ENCODE data around the gene ECHDC3.
"Not testable (repeated sequence)": the region's sequence is repeated elsewhere in the genome, so short reads cannot be mapped to it uniquely, and the experiment has no call there.

The ECHDC3 gene

GRCh38 chr10:11715815-11716494 is 26.2 kb upstream of the ECHDC3 start:
- DNase-seq (ENCODE audit: low spot score), result no peak

GRCh38 chr10:11716686-11717085 is 25.5 kb upstream of the ECHDC3 start:
- no peak for DNase-seq (ENCODE audit: low spot score)

GRCh38 chr10:11719496-11720259 is 22.5 kb upstream of the ECHDC3 start:
- DNase-seq (ENCODE audit: low spot score), result no peak

- DNase-seq (ENCODE audit: low spot score), result no peak
Observed at GRCh38 chr10:11720260-11720741, 21.9 kb upstream of the ECHDC3 start.

- no peak for DNase-seq (ENCODE audit: low spot score)
Observed at GRCh38 chr10:11721806-11722205, 20.4 kb upstream of the ECHDC3 start.

- DNase-seq (ENCODE audit: low spot score), result no peak
Observed at GRCh38 chr10:11723359-11723758, 18.8 kb upstream of the ECHDC3 start.

GRCh38 chr10:11724938-11725776 is 17.0 kb upstream of the ECHDC3 start:
- DNase-seq (ENCODE audit: low spot score), result peak; percentile 62

GRCh38 chr10:11725912-11726311 is 16.3 kb upstream of the ECHDC3 start:
- DNase-seq (ENCODE audit: low spot score), result no peak

GRCh38 chr10:11727563-11727962 is 14.6 kb upstream of the ECHDC3 start:
- DNase-seq (ENCODE audit: low spot score), result no peak

GRCh38 chr10:11728353-11728752 is 13.8 kb upstream of the ECHDC3 start:
- DNase-seq (ENCODE audit: low spot score), result no peak

GRCh38 chr10:11729790-11730315 is 12.3 kb upstream of the ECHDC3 start:
- DNase-seq (ENCODE audit: low spot score), result no peak

- no peak for DNase-seq (ENCODE audit: low spot score)
Observed at GRCh38 chr10:11730779-11731178, 11.4 kb upstream of the ECHDC3 start.

GRCh38 chr10:11736767-11737166 is 5.4 kb upstream of the ECHDC3 start:
- not testable (repeated sequence) for DNase-seq (ENCODE audit: low spot score)

- not testable (repeated sequence) for DNase-seq (ENCODE audit: low spot score)
Observed at GRCh38 chr10:11737258-11738032, 4.7 kb upstream of the ECHDC3 start.

- no peak for DNase-seq (ENCODE audit: low spot score)
Observed at GRCh38 chr10:11740907-11741306, 1.3 kb upstream of the ECHDC3 start.

GRCh38 chr10:11741608-11742007 is 574 bp upstream of the ECHDC3 start:
- no peak for DNase-seq (ENCODE audit: low spot score)

- no peak for DNase-seq (ENCODE audit: low spot score)
Observed at GRCh38 chr10:11742779-11743298, 657 bp downstream of the ECHDC3 start.

- no peak for DNase-seq (ENCODE audit: low spot score)
Observed at GRCh38 chr10:11743461-11744338, 1.5 kb downstream of the ECHDC3 start.

- no peak for DNase-seq (ENCODE audit: low spot score)
Observed at GRCh38 chr10:11745045-11745444, 2.9 kb downstream of the ECHDC3 start.

Measured in SK-N-DZ (cell line).